H1 (cell line): ENCODE data around the gene RBSN. TPM values are rescaled to one million over a fixed set of nuclear protein-coding genes. Genes with fewer than 3 reads are reported as not detected.

ENCODE experiments used
- CTCF ChIA-PET: fragments of 300-600 bp; sonication (Branson Sonifier 250); formaldehyde crosslinking; loops from one replicate; lab custom pipeline; 2021; ENCODE audit not compliant: partially characterized antibody; lab: Charles Lee
- POLR2A ChIA-PET: fragments of 300-600 bp; sonication (Branson Sonifier 250); formaldehyde crosslinking; loops from one replicate; lab custom pipeline; 2021; ENCODE audit warnings: inconsistent platforms; ENCODE audit not compliant: partially characterized antibody; lab: Charles Lee
- DNase-seq, 2 experiments: peaks; one replicate each; pipeline versions ENCODE4 v3.0.0 to v3.0.0-alpha.2; 2010 to 2022; ENCODE audit warnings: low spot score in 2 of 2, low read depth in 1 of 2, mixed read lengths in 1 of 2
- FAIRE-seq: peaks from 2 replicates; lab custom pipeline; 2011; peaks lifted over from hg19 to GRCh38; lab: Jason Lieb, UNC
- H2AFZ ChIP-seq: 2 replicates; pipeline ENCODE4 v1.8.1; 2012; ENCODE audit warnings: low read length, inconsistent platforms
- H2AK5ac ChIP-seq: 2 replicates; pipeline ENCODE4 v1.6.1; 2013; ENCODE audit warnings: low read depth, low read length
- H2BK120ac ChIP-seq: replicated peaks from 2 replicates; pipeline ENCODE3; 2013; ENCODE audit warnings: low read depth, low read length, inconsistent platforms
- H2BK12ac ChIP-seq: 2 replicates; pipeline ENCODE4 v1.6.1; 2013; ENCODE audit warnings: low read depth, low read length
- H2BK15ac ChIP-seq: 2 replicates; pipeline ENCODE4 v1.6.1; 2013; ENCODE audit warnings: low read length
- H2BK20ac ChIP-seq: 2 replicates; pipeline ENCODE4 v1.6.1; 2013; ENCODE audit warnings: low read length
- H2BK5ac ChIP-seq: 2 replicates; pipeline ENCODE4 v1.6.1; 2013; ENCODE audit warnings: low read depth, low read length
- H3K14ac ChIP-seq: 2 replicates; pipeline ENCODE4 v1.6.1; 2013; ENCODE audit warnings: inconsistent platforms; ENCODE audit not compliant: insufficient read length
- H3K18ac ChIP-seq: 2 replicates; pipeline ENCODE4 v1.6.1; 2013; ENCODE audit warnings: low read length; ENCODE audit errors: extremely low read depth
- H3K23ac ChIP-seq: 2 replicates; pipeline ENCODE4 v1.6.1; 2013; ENCODE audit warnings: inconsistent platforms; ENCODE audit not compliant: insufficient read length
- H3K23me2 ChIP-seq: 2 replicates; pipeline ENCODE4 v1.6.1; 2013; ENCODE audit warnings: low read depth, low read length
- H3K27ac ChIP-seq: 2 replicates; pipeline ENCODE4 v1.6.1; 2011; ENCODE audit warnings: low read depth, low read length, inconsistent platforms
- H3K27me3 ChIP-seq, 4 experiments: replicated peaks in 1 of 4; 1 replicate in 1 of 4; 2 replicates in 3 of 4; pipeline versions ENCODE4 v1.6.1 to v1.8.1; 2011 to 2013; ENCODE audit warnings: low read length in 3 of 4, mild to moderate bottlenecking in 3 of 4, inconsistent platforms in 2 of 4, mixed read lengths in 2 of 4, moderate library complexity in 1 of 4; ENCODE audit not compliant: control insufficient read depth in 3 of 4, insufficient read depth in 3 of 4; ENCODE audit errors: extremely low read depth in 1 of 4
- H3K36me3 ChIP-seq, 4 experiments: 2 replicates each; pipeline versions ENCODE4 v1.6.1 to v1.8.1; 2011 to 2013; ENCODE audit warnings: mild to moderate bottlenecking in 4 of 4, low read length in 3 of 4, moderate library complexity in 2 of 4, control low read depth in 1 of 4, inconsistent platforms in 1 of 4; ENCODE audit not compliant: insufficient read depth in 4 of 4, control insufficient read depth in 2 of 4
- H3K4ac ChIP-seq: replicated peaks from 2 replicates; pipeline ENCODE3; 2013; ENCODE audit warnings: low read length, low read depth, mixed read lengths, inconsistent platforms; ENCODE audit not compliant: insufficient read length
- H3K4me1 ChIP-seq, 4 experiments: replicated peaks in 1 of 4; 1 replicate in 1 of 4; 2 replicates in 3 of 4; pipeline versions ENCODE4 v1.6.1 to v1.8.1; 2011 to 2013; ENCODE audit warnings: low read length in 3 of 4, inconsistent platforms in 2 of 4, mixed read lengths in 1 of 4; ENCODE audit not compliant: insufficient read depth in 4 of 4, control insufficient read depth in 3 of 4
- H3K4me2 ChIP-seq, 2 experiments: 2 replicates each; pipeline versions ENCODE4 v1.6.1 to v1.8.1; 2011 to 2013; ENCODE audit warnings: low read depth in 2 of 2, low read length in 2 of 2, control low read depth in 1 of 2, inconsistent platforms in 1 of 2, mild to moderate bottlenecking in 1 of 2; ENCODE audit not compliant: insufficient read depth in 1 of 2
- H3K4me3 ChIP-seq, 4 experiments: fragments of 200-600, 300-600 bp in 1 of 4; sonication (generic), shearing (Covaris generic), sonication (Bioruptor Twin) in 1 of 4; 2 replicates each; pipeline versions ENCODE4 v1.5.1 to v1.8.1; 2011 to 2016; ENCODE audit warnings: low read length in 4 of 4, low read depth in 3 of 4, control low read depth in 2 of 4, inconsistent platforms in 2 of 4, mild to moderate bottlenecking in 2 of 4, mixed read lengths in 1 of 4, moderate library complexity in 1 of 4; ENCODE audit not compliant: insufficient read depth in 2 of 4; ENCODE audit errors: extremely low read depth in 1 of 4
- H3K56ac ChIP-seq: replicated peaks from 2 replicates; pipeline ENCODE3; 2013; ENCODE audit warnings: low read depth, mild to moderate bottlenecking, mixed read lengths, low read length, inconsistent platforms; ENCODE audit not compliant: insufficient read length
- H3K79me1 ChIP-seq: 2 replicates; pipeline ENCODE4 v1.6.1; 2013; ENCODE audit warnings: low read depth, low read length, control low read depth
- H3K79me2 ChIP-seq, 2 experiments: 2 replicates each; pipeline versions ENCODE4 v1.6.1 to v1.8.1; 2012 to 2013; ENCODE audit warnings: low read length in 2 of 2, mild to moderate bottlenecking in 2 of 2, inconsistent platforms in 1 of 2; ENCODE audit not compliant: insufficient read depth in 2 of 2, control insufficient read depth in 1 of 2
- H3K9ac ChIP-seq, 4 experiments: replicated peaks in 1 of 4; 1 replicate in 1 of 4; 2 replicates in 3 of 4; pipeline versions ENCODE4 v1.6.1 to v1.8.1; 2011 to 2013; ENCODE audit warnings: low read depth in 3 of 4, low read length in 3 of 4, control low read depth in 2 of 4, mild to moderate bottlenecking in 2 of 4, moderate library complexity in 2 of 4, inconsistent platforms in 1 of 4; ENCODE audit errors: extremely low read depth in 1 of 4
- H3K9me3 ChIP-seq, 2 experiments: 2 replicates each; pipeline versions ENCODE4 v1.6.1 to v1.8.1; 2012 to 2013; ENCODE audit warnings: mild to moderate bottlenecking in 2 of 2, moderate library complexity in 2 of 2, control low read depth in 1 of 2, inconsistent platforms in 1 of 2, low read depth in 1 of 2, low read length in 1 of 2, mixed read lengths in 1 of 2; ENCODE audit not compliant: insufficient read depth in 2 of 2
- H4K20me1 ChIP-seq, 2 experiments: replicated peaks in 1 of 2; 2 replicates each; pipeline versions ENCODE3 to v1.8.1; 2011 to 2013; ENCODE audit warnings: inconsistent platforms in 2 of 2, low read length in 2 of 2, mild to moderate bottlenecking in 1 of 2; ENCODE audit not compliant: insufficient read depth in 2 of 2, control insufficient read depth in 1 of 2
- H4K5ac ChIP-seq: 2 replicates; pipeline ENCODE4 v1.6.1; 2013; ENCODE audit warnings: low read length, low read depth, mixed read lengths, inconsistent platforms; ENCODE audit not compliant: insufficient read length
- H4K8ac ChIP-seq: 2 replicates; pipeline ENCODE4 v1.8.0; 2013; ENCODE audit warnings: mild to moderate bottlenecking, moderate library complexity, low read length, inconsistent platforms; ENCODE audit not compliant: insufficient read depth; ENCODE audit errors: extremely low read depth
- H4K91ac ChIP-seq: replicated peaks from 2 replicates; pipeline ENCODE3; 2013; ENCODE audit warnings: low read length, mixed read lengths, inconsistent platforms; ENCODE audit not compliant: insufficient read length
- BCL11A ChIP-seq, 2 experiments: IDR thresholded peaks; one replicate each; pipeline ENCODE4 v1.6.1; 2011; ENCODE audit warnings: low read depth in 2 of 2, low read length in 2 of 2, mild to moderate bottlenecking in 2 of 2
- JUND ChIP-seq: IDR thresholded peaks from 2 replicates; pipeline ENCODE4 v1.6.1; 2011; ENCODE audit warnings: mild to moderate bottlenecking, improper control_type of control experiment, low read length
- POLR2A ChIP-seq, 2 experiments: IDR thresholded peaks; 1 replicate in 1 of 2; 2 replicates in 1 of 2; pipeline ENCODE4 v1.6.1; 2011; ENCODE audit warnings: low read depth in 2 of 2, low read length in 2 of 2, mild to moderate bottlenecking in 2 of 2; ENCODE audit errors: control extremely low read depth in 1 of 2
- WGBS, 2 experiments: shearing (Covaris generic) in 1 of 2; methylation state at CpG; one replicate each; pipeline versions ENCODE4 v1.1.6 to v1.1.7; 2013 to 2015; ENCODE audit warnings: low lambda C conversion rate in 2 of 2, mixed read lengths in 2 of 2, inconsistent platforms in 1 of 2, low coverage in 1 of 2, missing lambda C conversion rate in 1 of 2; ENCODE audit not compliant: insufficient replicate concordance in 2 of 2, insufficient coverage in 1 of 2, insufficient read length in 1 of 2; ENCODE audit errors: extremely low coverage in 1 of 2, missing lambda C conversion rate in 1 of 2; 5-methylcytosine and 5-hydroxymethylcytosine counted together
- polyA plus RNA-seq, 7 experiments: library from polyadenylated mRNA; depleted of rRNA in 3 of 7; stranded (reverse) in 5 of 7; unstranded in 2 of 7; fragments of >200 nt in 5 of 7; fragments of 200-250 nt in 2 of 7; gene quantifications; 1 replicate in 5 of 7; 2 replicates in 1 of 7; 4 replicates in 1 of 7; pipeline versions ENCODE4 v1.2.1 to v1.2.3, GENCODE V29; 2011 to 2013; ENCODE audit warnings: missing spikeins in 2 of 7, mixed read lengths in 2 of 7
- total RNA-seq: library from RNA; stranded (reverse); fragmentation: NEBNext Ultra II Directional; extraction: Animal tissue kit (Norgen Biotek cat#: 25700); gene quantifications from 2 replicates; pipeline ENCODE4 v1.2.1, GENCODE V29; 2021

The RBSN gene
- total and polyA plus RNA-seq, 2 of the 8 experiments (the other 6 are each of a cell fraction or from before 2014, with no cell fraction given), result 5.9 to 20.0 TPM

DNA sequence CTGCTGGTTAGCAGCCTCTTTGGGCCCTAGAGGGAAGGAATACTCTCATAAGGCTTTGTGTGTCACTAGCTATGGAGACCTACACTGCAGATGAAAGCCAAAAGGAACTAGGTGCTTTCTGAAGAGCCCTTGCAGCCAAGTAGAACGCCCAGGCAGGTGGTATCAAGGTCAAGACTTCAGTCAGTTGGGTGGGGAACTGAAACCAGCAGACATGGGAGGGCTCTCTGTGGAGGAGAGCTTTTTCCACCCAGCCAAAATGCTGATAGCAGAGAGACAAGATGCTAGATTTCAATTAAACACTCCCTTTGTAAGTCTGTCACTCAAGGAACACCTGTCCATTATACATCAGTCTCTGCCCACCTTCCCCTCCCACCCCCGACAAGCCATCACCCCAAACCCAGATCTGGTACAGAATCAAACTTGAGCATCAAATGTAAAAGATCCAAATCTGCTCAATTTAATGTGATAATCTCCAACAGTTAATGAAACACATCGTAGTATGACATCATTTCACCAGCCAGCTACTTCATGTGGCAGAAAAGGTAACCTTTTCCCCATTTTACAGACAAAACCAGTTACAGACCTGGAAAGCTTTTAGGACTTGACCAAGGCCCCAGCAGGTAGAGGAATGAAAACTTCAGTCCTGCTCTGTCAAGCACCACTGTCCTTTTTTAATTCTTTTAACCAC lies 48.4 kb downstream of the RBSN start:
- WGBS, 2 experiments, result 85% methylated on average over 3 of the region's 3 CpGs; no CpG with 5 or more reads in 1 of the 2 experiments
- peaks cover 17 to 22% of the 10 kb centered on the region in 2 experiments for H4K20me1 ChIP-seq
- no peak overlapping the region for H3K14ac ChIP-seq
- FAIRE-seq (no peak), DNase-seq (no peak)
- ChIA-PET POLR2A (interaction anchor here (0.8 to 3.5 kb wide), 4 partner anchors 14 to 27 kb away, joined by 3 to 17 read pairs (median 3); partner anchors contain the start of gene MRPS25), CTCF (interaction anchor here (0.7 to 1.8 kb wide), 9 partner anchors 9 to 125 kb away, joined by 3 to 8 read pairs (median 3); no protein-coding TSS in a partner anchor)
- no peaks in the 10 kb centered on the region for H3K9me3 ChIP-seq
- H3K23me2 ChIP-seq, result no peaks in the 10 kb centered on the region
- no peak overlapping the region for H2AK5ac ChIP-seq
- H3K79me1 ChIP-seq, result no peaks in the 10 kb centered on the region; the same call in 1 of the 2 replicates
- H2BK5ac ChIP-seq, result no peak overlapping the region
- H2BK15ac ChIP-seq, result no peak overlapping the region
- no peak overlapping the region for H3K27ac ChIP-seq
- H3K79me2 ChIP-seq, result peaks cover 0 to 34% of the 10 kb centered on the region in 2 experiments; a peak in 3 of 4 replicates
- H2AFZ ChIP-seq, result no peak overlapping the region
- H4K8ac ChIP-seq, result no peak overlapping the region
- no peak overlapping the region for H3K23ac ChIP-seq
- no peaks in the 10 kb centered on the region for H3K27me3 ChIP-seq
- no peak overlapping the region for H3K9ac ChIP-seq
- H4K5ac ChIP-seq, result no peak overlapping the region
- no peak overlapping the region for H3K56ac ChIP-seq
- peaks cover 16 to 60% (median 40%) of the 10 kb centered on the region in 4 experiments; a peak in 7 of 8 replicates for H3K36me3 ChIP-seq
- peaks cover 0 to 2% (median 0%) of the 10 kb centered on the region in 4 experiments; a peak in 2 of 7 replicates for H3K4me1 ChIP-seq
- no peak overlapping the region for H2BK20ac ChIP-seq
- no peak overlapping the region for H2BK120ac ChIP-seq
- H3K4me3 ChIP-seq, result no peak overlapping the region
- H4K91ac ChIP-seq, result no peak overlapping the region
- H3K4me2 ChIP-seq, result no peak overlapping the region
- H3K18ac ChIP-seq, result no peak overlapping the region
- no peak overlapping the region for H3K4ac ChIP-seq
- no peak overlapping the region for H2BK12ac ChIP-seq
- TF ChIP-seq POLR2A (IDR thresholded peaks at IDR 0.05; ENCODE audit: control extremely low read depth in 1 of 2, low read depth in 2 of 2, low read length in 2 of 2), result peak in 1 of 2 experiments; percentile 29; a peak in 1 of 3 replicates
- TF ChIP-seq JUND, result no peak
- no peak for TF ChIP-seq BCL11A (IDR thresholded peaks at IDR 0.05; ENCODE audit: low read depth in 2 of 2, low read length in 2 of 2)
